Activated naive CD8-positive, alpha-beta T cell (primary cell): ENCODE measurements around the gene COL8A2.

Experiments
- H3K27ac Mint-ChIP-seq: one replicate; pipeline ENCODE4 v1.8.0; 2021; ENCODE audit warnings: mixed read lengths
- H3K27me3 Mint-ChIP-seq: one replicate; pipeline ENCODE4 v1.8.0; 2021; ENCODE audit warnings: mixed read lengths
- H3K36me3 Mint-ChIP-seq: one replicate; pipeline ENCODE4 v1.8.0; 2021; ENCODE audit warnings: mixed read lengths
- H3K4me1 Mint-ChIP-seq: one replicate; pipeline ENCODE4 v1.8.0; 2021; ENCODE audit warnings: low read depth, mixed read lengths
- H3K4me3 Mint-ChIP-seq: one replicate; pipeline ENCODE4 v1.8.0; 2021; ENCODE audit warnings: mild to moderate bottlenecking, mixed read lengths
- H3K9me3 Mint-ChIP-seq: one replicate; pipeline ENCODE4 v1.8.0; 2021; ENCODE audit warnings: low read depth, mixed read lengths

Gene COL8A2

GRCh38 chr1:36067871-36068270 lies 57.2 kb downstream of the COL8A2 start:
- no peaks in the 10 kb centered on the region for H3K27me3 Mint-ChIP-seq
- peaks cover 2% of the 10 kb centered on the region for H3K36me3 Mint-ChIP-seq
- no peak overlapping the region for H3K27ac Mint-ChIP-seq
- H3K4me3 Mint-ChIP-seq: no peak overlapping the region
- no peaks in the 10 kb centered on the region for H3K9me3 Mint-ChIP-seq
- H3K4me1 Mint-ChIP-seq: no peaks in the 10 kb centered on the region

GRCh38 chr1:36062315-36062714 lies 62.7 kb downstream of the COL8A2 start:
- Mint-ChIP-seq H3K36me3 (no peaks in the 10 kb centered on the region), H3K27ac (no peak overlapping the region), H3K27me3 (no peaks in the 10 kb centered on the region), H3K4me1 (no peaks in the 10 kb centered on the region), H3K9me3 (no peaks in the 10 kb centered on the region), H3K4me3 (no peak overlapping the region)

DNA sequence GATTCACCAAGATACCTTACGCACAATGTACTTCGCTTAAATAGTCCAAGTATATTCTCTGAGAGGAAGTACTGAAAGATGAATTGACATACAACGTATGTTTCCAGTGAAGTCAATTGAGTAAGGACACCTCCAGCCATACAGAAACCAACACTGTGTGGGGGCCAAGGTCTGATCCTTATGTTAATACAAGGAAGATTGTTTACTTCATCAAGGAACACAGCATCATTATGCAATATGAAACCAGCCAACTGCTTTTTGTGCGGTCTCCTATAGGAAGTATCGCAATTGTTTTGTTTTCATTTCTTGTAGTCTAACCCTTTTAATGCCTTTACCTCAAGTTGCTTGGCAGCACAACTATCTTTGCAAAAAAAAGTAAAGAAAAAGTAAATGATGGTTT lies 69.3 kb downstream of the COL8A2 start:
- H3K9me3 Mint-ChIP-seq: no peaks in the 10 kb centered on the region
- peaks cover 14% of the 10 kb centered on the region for H3K36me3 Mint-ChIP-seq
- H3K4me3 Mint-ChIP-seq: no peak overlapping the region
- H3K27me3 Mint-ChIP-seq: no peaks in the 10 kb centered on the region
- no peak overlapping the region for H3K27ac Mint-ChIP-seq
- no peaks in the 10 kb centered on the region for H3K4me1 Mint-ChIP-seq

GRCh38 chr1:36053978-36054377 lies 71.0 kb downstream of the COL8A2 start:
- H3K27me3 Mint-ChIP-seq: no peaks in the 10 kb centered on the region
- H3K9me3 Mint-ChIP-seq: no peaks in the 10 kb centered on the region
- H3K4me3 Mint-ChIP-seq: no peak overlapping the region
- H3K27ac Mint-ChIP-seq: no peak overlapping the region
- H3K4me1 Mint-ChIP-seq: no peaks in the 10 kb centered on the region
- H3K36me3 Mint-ChIP-seq: peaks cover 19% of the 10 kb centered on the region

DNA sequence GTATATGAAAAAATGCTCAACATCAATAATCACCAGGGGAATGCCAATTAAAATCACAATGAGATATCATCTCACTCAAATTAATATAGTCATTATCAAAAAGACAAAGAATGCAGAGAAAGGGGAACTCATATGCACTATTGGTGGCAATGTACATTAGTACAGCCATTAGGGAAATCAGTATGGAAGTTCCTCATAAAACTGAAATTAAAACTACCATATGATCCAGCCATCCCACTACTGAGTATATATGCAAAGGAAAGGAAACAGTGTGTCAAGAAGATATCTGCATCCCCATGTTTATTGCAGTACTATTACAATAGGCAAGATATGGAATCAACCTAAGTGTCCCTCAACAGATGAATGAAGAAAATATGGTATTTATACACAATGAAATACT lies 73.2 kb downstream of the COL8A2 start:
- Mint-ChIP-seq H3K9me3 (no peaks in the 10 kb centered on the region), H3K27ac (no peak overlapping the region), H3K4me3 (no peak overlapping the region), H3K27me3 (no peaks in the 10 kb centered on the region), H3K36me3 (peaks cover 26% of the 10 kb centered on the region), H3K4me1 (no peaks in the 10 kb centered on the region)
